ENCODE data around the gene PIK3R3. TPM values are rescaled to one million over a fixed set of nuclear protein-coding genes. Genes with fewer than 3 reads are reported as not detected.

The PIK3R3 gene
- total and polyA plus RNA-seq, 9 of the 15 experiments (the other 6 are each of a cell fraction or from before 2014, with no cell fraction given) = 1.4 to 7.7 (median 4.6) TPM

- TF ChIP-seq MLLT1 (IDR thresholded peaks at IDR 0.05) (0 out of 4 replicates have a peak, but pooled peaks of 1 of the 2 experiments have one; percentile 21), BCLAF1 (IDR thresholded peaks at IDR 0.05; ENCODE audit: borderline replicate concordance in 1 of 2, control insufficient read depth in 1 of 2, low read depth in 2 of 2, low read length in 1 of 2) (no peak), ZBTB8A (IDR thresholded peaks at IDR 0.05; ENCODE audit: partially characterized antibody) (no peak), ATF6 (CRISPR knock-in tag; IDR thresholded peaks at IDR 0.05) (no peak), RCOR1 (IDR thresholded peaks at IDR 0.05; ENCODE audit: borderline replicate concordance in 1 of 2, low read depth in 2 of 2, low read length in 2 of 2) (0 out of 4 replicates have a peak, but pooled peaks of 1 of the 2 experiments have one; percentile 7), AFF4 (CRISPR knock-in tag; IDR thresholded peaks at IDR 0.05) (no peak), PURB (CRISPR knock-in tag; IDR thresholded peaks at IDR 0.05; ENCODE audit: low read depth) (no peak), GATAD2A (IDR thresholded peaks at IDR 0.05) (peak; percentile 43; the same call in 1 of the 2 replicates)
These were observed 35.9 kb downstream of the PIK3R3 start (continued) for GRCh38 chr1:46096269-46097148.

Measured in K562 (cell line).